HepG2 (cell line): ENCODE data around the gene PDYN. TPM values are rescaled to one million over a fixed set of nuclear protein-coding genes. Genes with fewer than 3 reads are reported as not detected.

Source experiments
- ASH2L ChIP-seq: fragments of 300-600, 200-600 bp; sonication (generic); IDR thresholded peaks from 2 replicates; pipeline ENCODE4 v1.7.0; 2017; ENCODE audit warnings: low read depth, mild to moderate bottlenecking, moderate library complexity, mixed read lengths, low read length; ENCODE audit not compliant: insufficient read length
- CREB1 ChIP-seq, 2 experiments: fragments of 450-650 bp in 1 of 2; IDR thresholded peaks; 2 replicates each; pipeline ENCODE4 v1.6.1; 2016 to 2017; ENCODE audit warnings: control low read depth in 1 of 2, mild to moderate bottlenecking in 1 of 2, missing compliant biosample characterization in 1 of 2, missing genetic modification characterization in 1 of 2
- CSRNP1 ChIP-seq: sonication (generic); formaldehyde crosslinking; IDR thresholded peaks from 2 replicates; pipeline ENCODE4 v1.8.1; 2023; ENCODE audit warnings: mild to moderate bottlenecking, missing genetic modification reagents
- KIAA2018 ChIP-seq: sonication (generic); formaldehyde crosslinking; IDR thresholded peaks from 2 replicates; pipeline ENCODE4 v1.5.0; 2020; ENCODE audit warnings: mild to moderate bottlenecking, missing genetic modification reagents, borderline replicate concordance
- POLR2G ChIP-seq: fragments of 200-400 bp; formaldehyde crosslinking; IDR thresholded peaks from 2 replicates; pipeline ENCODE4 v1.6.1; 2018; ENCODE audit warnings: mild to moderate bottlenecking, low read depth, low read length, moderate library complexity
- RARA ChIP-seq: IDR thresholded peaks from 2 replicates; pipeline ENCODE4 v1.6.1; 2016; ENCODE audit warnings: missing genetic modification reagents, missing compliant biosample characterization
- ZNF354B ChIP-seq: sonication (generic); formaldehyde crosslinking; IDR thresholded peaks from 2 replicates; pipeline ENCODE4 v1.8.0; 2022; ENCODE audit warnings: mild to moderate bottlenecking, missing genetic modification reagents
- polyA plus RNA-seq, 8 experiments: library from polyadenylated mRNA; depleted of rRNA in 3 of 8; stranded (reverse) in 7 of 8; unstranded in 1 of 8; fragments of >200 nt; fragmentation: Illumina TruSeq in 4 of 8; extraction: Trizol in 4 of 8; gene quantifications; 2 replicates each; pipeline versions ENCODE4 v1.2.1 to v1.2.3, GENCODE V29; 2011 to 2016; ENCODE audit warnings: low read depth in 4 of 8, missing spikeins in 1 of 8, mixed read lengths in 1 of 8; ENCODE audit not compliant: insufficient read depth in 1 of 8
- total RNA-seq, 5 experiments: library from RNA; depleted of rRNA; stranded (reverse); fragments of >200 nt; fragmentation: Illumina TruSeq; extraction: Trizol; gene quantifications; 2 replicates each; pipeline ENCODE4 v1.2.3, GENCODE V29; 2016; ENCODE audit warnings: low read depth in 1 of 5
- TF ChIP-seq, protein P1 (sequence below), 2 experiments: sonication (generic) in 1 of 2; formaldehyde crosslinking in 1 of 2; IDR thresholded peaks; 2 replicates each; pipeline versions ENCODE4 v1.6.1 to v1.9.0; 2014 to 2022; ENCODE audit warnings: antibody characterized with exemption in 1 of 2, borderline replicate concordance in 1 of 2, inconsistent platforms in 1 of 2, low read depth in 1 of 2, missing genetic modification reagents in 1 of 2
- TF ChIP-seq, protein P2 (sequence below): sonication (generic); formaldehyde crosslinking; IDR thresholded peaks from 2 replicates; pipeline ENCODE4 v1.9.0; 2021; ENCODE audit warnings: missing genetic modification reagents, mild to moderate bottlenecking, borderline replicate concordance

Gene PDYN
- total and polyA plus RNA-seq, 2 of the 13 experiments (the other 11 are each of a cell fraction or from before 2014, with no cell fraction given) = not detected

GRCh38 chr20:2006452-2007361 is 12.8 kb upstream of the PDYN start (continued):
- TF ChIP-seq, protein P1, sequence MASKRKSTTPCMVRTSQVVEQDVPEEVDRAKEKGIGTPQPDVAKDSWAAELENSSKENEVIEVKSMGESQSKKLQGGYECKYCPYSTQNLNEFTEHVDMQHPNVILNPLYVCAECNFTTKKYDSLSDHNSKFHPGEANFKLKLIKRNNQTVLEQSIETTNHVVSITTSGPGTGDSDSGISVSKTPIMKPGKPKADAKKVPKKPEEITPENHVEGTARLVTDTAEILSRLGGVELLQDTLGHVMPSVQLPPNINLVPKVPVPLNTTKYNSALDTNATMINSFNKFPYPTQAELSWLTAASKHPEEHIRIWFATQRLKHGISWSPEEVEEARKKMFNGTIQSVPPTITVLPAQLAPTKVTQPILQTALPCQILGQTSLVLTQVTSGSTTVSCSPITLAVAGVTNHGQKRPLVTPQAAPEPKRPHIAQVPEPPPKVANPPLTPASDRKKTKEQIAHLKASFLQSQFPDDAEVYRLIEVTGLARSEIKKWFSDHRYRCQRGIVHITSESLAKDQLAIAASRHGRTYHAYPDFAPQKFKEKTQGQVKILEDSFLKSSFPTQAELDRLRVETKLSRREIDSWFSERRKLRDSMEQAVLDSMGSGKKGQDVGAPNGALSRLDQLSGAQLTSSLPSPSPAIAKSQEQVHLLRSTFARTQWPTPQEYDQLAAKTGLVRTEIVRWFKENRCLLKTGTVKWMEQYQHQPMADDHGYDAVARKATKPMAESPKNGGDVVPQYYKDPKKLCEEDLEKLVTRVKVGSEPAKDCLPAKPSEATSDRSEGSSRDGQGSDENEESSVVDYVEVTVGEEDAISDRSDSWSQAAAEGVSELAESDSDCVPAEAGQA (IDR thresholded peaks at IDR 0.05; ENCODE audit: low read depth) = no peak
- TF ChIP-seq, protein P1 (CRISPR knock-in tag; IDR thresholded peaks at IDR 0.05; ENCODE audit: borderline replicate concordance) = no peak
- TF ChIP-seq ASH2L (no peak), RARA (CRISPR knock-in tag) (no peak), POLR2G (no peak), ZNF354B (no peak), CREB1 (IDR thresholded peaks at IDR 0.05) (no peak), CREB1 (CRISPR knock-in tag; IDR thresholded peaks at IDR 0.05) (no peak), CSRNP1 (CRISPR knock-in tag) (no peak), KIAA2018 (no peak)
- TF ChIP-seq, protein P2, sequence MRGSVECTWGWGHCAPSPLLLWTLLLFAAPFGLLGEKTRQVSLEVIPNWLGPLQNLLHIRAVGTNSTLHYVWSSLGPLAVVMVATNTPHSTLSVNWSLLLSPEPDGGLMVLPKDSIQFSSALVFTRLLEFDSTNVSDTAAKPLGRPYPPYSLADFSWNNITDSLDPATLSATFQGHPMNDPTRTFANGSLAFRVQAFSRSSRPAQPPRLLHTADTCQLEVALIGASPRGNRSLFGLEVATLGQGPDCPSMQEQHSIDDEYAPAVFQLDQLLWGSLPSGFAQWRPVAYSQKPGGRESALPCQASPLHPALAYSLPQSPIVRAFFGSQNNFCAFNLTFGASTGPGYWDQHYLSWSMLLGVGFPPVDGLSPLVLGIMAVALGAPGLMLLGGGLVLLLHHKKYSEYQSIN = no peak
